GM19463 (cell line): ENCODE results near the gene AK5.

Experiments used
- ATAC-seq: cut with Tn5 transposase; IDR thresholded peaks from one replicate; pipeline ENCODE4 v1.9.1; 2021; ENCODE audit warnings: mild to moderate bottlenecking, moderate library complexity; ENCODE audit not compliant: unreplicated experiment

The AK5 gene

GRCh38 chr1:77433934-77434333, 152.1 kb downstream of the AK5 start:
- no peak for ATAC-seq

- ATAC-seq = no peak
These were observed 153.1 kb downstream of the AK5 start for GRCh38 chr1:77434967-77435366.

GRCh38 chr1:77438236-77438913, 156.6 kb downstream of the AK5 start:
- no peak for ATAC-seq

GRCh38 chr1:77446841-77447555, 165.2 kb downstream of the AK5 start:
- no peak for ATAC-seq

GRCh38 chr1:77447669-77448068, 165.8 kb downstream of the AK5 start:
- no peak for ATAC-seq

- ATAC-seq = no peak
These were observed 178.1 kb downstream of the AK5 start for GRCh38 chr1:77459881-77460280.

- ATAC-seq = no peak
These were observed 179.9 kb downstream of the AK5 start for GRCh38 chr1:77461691-77462090.

GRCh38 chr1:77463216-77463615, 181.4 kb downstream of the AK5 start:
- no peak for ATAC-seq

GRCh38 chr1:77465139-77465538, 183.3 kb downstream of the AK5 start:
- no peak for ATAC-seq

GRCh38 chr1:77465922-77466321, 184.1 kb downstream of the AK5 start:
- ATAC-seq = no peak

- ATAC-seq = no peak
These were observed 185.3 kb downstream of the AK5 start for GRCh38 chr1:77467021-77467595.

GRCh38 chr1:77467741-77468140, 185.9 kb downstream of the AK5 start:
- no peak for ATAC-seq

GRCh38 chr1:77468257-77468948, 186.6 kb downstream of the AK5 start:
- no peak for ATAC-seq

- no peak for ATAC-seq
These were observed 187.3 kb downstream of the AK5 start for GRCh38 chr1:77468949-77469710.

- no peak for ATAC-seq
These were observed 189.9 kb downstream of the AK5 start for GRCh38 chr1:77471691-77472090.

GRCh38 chr1:77473690-77474089, 191.9 kb downstream of the AK5 start:
- no peak for ATAC-seq

GRCh38 chr1:77475641-77476040, 193.8 kb downstream of the AK5 start:
- no peak for ATAC-seq

- no peak for ATAC-seq
These were observed 194.7 kb downstream of the AK5 start for GRCh38 chr1:77476475-77476874.

- ATAC-seq = no peak
These were observed 202.5 kb downstream of the AK5 start for GRCh38 chr1:77484334-77484733.

- ATAC-seq = no peak
These were observed 203.1 kb downstream of the AK5 start for GRCh38 chr1:77484926-77485325.

GRCh38 chr1:77487631-77488030, 205.8 kb downstream of the AK5 start:
- no peak for ATAC-seq
